Heart left ventricle (tissue), 16 donors: ENCODE data around the gene POU5F1. TPM values are rescaled to one million over a fixed set of nuclear protein-coding genes. Genes with fewer than 3 reads are reported as not detected.

Experiments used
- ATAC-seq, 4 donors: fragments of 200-7000 bp; cut with Tn5 transposase; one replicate each; pipeline ENCODE4 v1.9.1; 2020 to 2022; ENCODE audit warnings: moderate library complexity in 4 of 4, mild to moderate bottlenecking in 3 of 4, moderate number of reproducible peaks in 1 of 4
- DNase-seq, 5 donors: peaks; one replicate each; pipeline ENCODE4 v3.0.0-alpha.2; 2020
- H3K27ac ChIP-seq, 12 donors: fragments of 200-600 bp; sonication (generic) in 4 of 12; one replicate each; pipeline versions ENCODE4 v1.5.0 to v1.8.0; 2016 to 2022; ENCODE audit warnings: mild to moderate bottlenecking in 2 of 12
- H3K27me3 ChIP-seq, 9 donors: fragments of 200-600 bp; sonication (generic) in 2 of 9; one replicate each; pipeline versions ENCODE4 v1.5.1 to v1.8.0; 2016 to 2022; ENCODE audit warnings: mild to moderate bottlenecking in 3 of 9
- H3K36me3 ChIP-seq, 9 donors: fragments of 200-600 bp; sonication (generic) in 2 of 9; one replicate each; pipeline versions ENCODE4 v1.5.0 to v1.8.0; 2018 to 2022; ENCODE audit warnings: mild to moderate bottlenecking in 2 of 9
- H3K4me1 ChIP-seq, 12 donors: fragments of 200-600 bp; sonication (generic) in 4 of 12; one replicate each; pipeline versions ENCODE4 v1.5.0 to v1.8.0; 2016 to 2022; ENCODE audit warnings: mild to moderate bottlenecking in 3 of 12
- H3K4me3 ChIP-seq, 12 donors: fragments of 200-600 bp; sonication (generic) in 4 of 12; one replicate each; pipeline versions ENCODE4 v1.5.0 to v1.8.0; 2017 to 2022; ENCODE audit warnings: mild to moderate bottlenecking in 9 of 12, moderate library complexity in 4 of 12
- H3K9me3 ChIP-seq, 12 donors: fragments of 200-600 bp; sonication (generic) in 4 of 12; one replicate each; pipeline versions ENCODE4 v1.5.0 to v1.8.0; 2016 to 2022; ENCODE audit warnings: mild to moderate bottlenecking in 1 of 12
- POLR2A ChIP-seq, 2 donors: fragments of 450-650 bp; IDR thresholded peaks; one replicate each; pipeline ENCODE4 v1.6.1; 2017; ENCODE audit warnings: antibody characterized with exemption in 2 of 2, mild to moderate bottlenecking in 2 of 2, moderate library complexity in 2 of 2
- WGBS, 4 donors: extraction: QIAGEN DNeasy Blood & Tissue Kit in 2 of 4; methylation state at CpG; one replicate each; pipeline versions ENCODE4 v1.1.5 to v1.1.7; 2013 to 2018; 5-methylcytosine and 5-hydroxymethylcytosine counted together
- intact Hi-C, 10 donors: fragments of 100-400 bp; cut with DNase I; formaldehyde crosslinking; loops; one replicate each; pipeline versions ENCODE4 v1.11.1 to v1.14.2; 2022
- polyA plus RNA-seq, 2 donors: library from polyadenylated mRNA; stranded (reverse); fragments of 200-250 nt; gene quantifications; one replicate each; pipeline ENCODE4 v1.2.3, GENCODE V29; 2013
- total RNA-seq, 9 donors: library from RNA; depleted of rRNA in 2 of 9; stranded (reverse); fragments of >200 nt in 2 of 9; fragmentation: NEBNext Ultra II Directional in 3 of 9; extraction: Animal tissue kit (Norgen Biotek cat#: 25700) in 3 of 9; gene quantifications; one replicate each; pipeline versions ENCODE4 v1.1.0 to v1.2.4, GENCODE V29; 2016 to 2023
- TF ChIP-seq, protein P1 (sequence below), 12 donors: fragments of 200-600 bp; sonication (generic) in 4 of 12; IDR thresholded peaks; one replicate each; pipeline versions ENCODE4 v1.5.0 to v1.8.0; 2018 to 2022; ENCODE audit warnings: antibody characterized with exemption in 12 of 12, mild to moderate bottlenecking in 5 of 12
- donor health status: ischemic (EF 13 %, LVEDD 7.1; RV severe dilation, severe dysfunction).
- donor health status: healthy with polysubstance abuse.
- donor health status: DM: no; HTN: yes; CAD: no.
- donor health status: DM: no; HTN: no; CAD: no.
- donor health status: ischemic (EF 25% LVEDD 6.9; RV normal size, moderate dysfunction).
- donor health status: ischemic (EF 25% LVEDD 5.7; RV mildly dilated, moderate dysfunction).
- donor health status: healthy.
- donor health status: DM: yes; HTN: yes; CAD: no.
- donor health status: ischemic (EF 35%, LVEDD 5.7; RV mildly dilated, moderate dysfunction).
- donor health status: nonischemic (EF 11% LVEDD 7.7; RV severe dilation, severe dysfunction).
- donor health status: DM: yes; HTN: yes; CAD: no.
- donor health status: PGD.
- donor health status: ischemic (EF 29% LVEDD 5.4; RV normal size, mild dysfunction).
- donor health status: nonischemic (EF 23%, LVEDD 6.1; RV moderate dilation, normal function).

The POU5F1 gene
- total and polyA plus RNA-seq, 11 donors: 0.16 to 1.3 (median 0.52) TPM; not detected in 1

DNA sequence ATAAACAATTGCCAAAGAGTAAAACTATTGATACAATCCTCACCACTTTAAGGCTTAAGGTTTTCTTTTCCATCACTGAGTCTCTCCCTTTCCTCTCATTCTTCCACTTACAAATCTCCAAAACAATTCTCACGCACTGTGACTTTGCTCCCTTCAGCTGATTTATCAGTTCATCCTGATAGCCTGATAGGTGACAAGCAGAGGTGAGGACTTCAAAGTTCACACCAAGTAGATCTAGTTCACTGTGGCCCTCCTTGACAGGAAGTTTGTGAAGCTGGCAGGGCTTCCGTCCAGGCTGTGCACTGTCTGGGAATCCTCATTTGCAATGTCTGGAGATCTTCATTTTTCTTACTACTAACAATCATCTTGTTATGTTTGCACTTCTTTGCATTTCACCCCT, 35.2 kb upstream of the POU5F1 start:
- no peak for DNase-seq
- TF ChIP-seq, protein P1, sequence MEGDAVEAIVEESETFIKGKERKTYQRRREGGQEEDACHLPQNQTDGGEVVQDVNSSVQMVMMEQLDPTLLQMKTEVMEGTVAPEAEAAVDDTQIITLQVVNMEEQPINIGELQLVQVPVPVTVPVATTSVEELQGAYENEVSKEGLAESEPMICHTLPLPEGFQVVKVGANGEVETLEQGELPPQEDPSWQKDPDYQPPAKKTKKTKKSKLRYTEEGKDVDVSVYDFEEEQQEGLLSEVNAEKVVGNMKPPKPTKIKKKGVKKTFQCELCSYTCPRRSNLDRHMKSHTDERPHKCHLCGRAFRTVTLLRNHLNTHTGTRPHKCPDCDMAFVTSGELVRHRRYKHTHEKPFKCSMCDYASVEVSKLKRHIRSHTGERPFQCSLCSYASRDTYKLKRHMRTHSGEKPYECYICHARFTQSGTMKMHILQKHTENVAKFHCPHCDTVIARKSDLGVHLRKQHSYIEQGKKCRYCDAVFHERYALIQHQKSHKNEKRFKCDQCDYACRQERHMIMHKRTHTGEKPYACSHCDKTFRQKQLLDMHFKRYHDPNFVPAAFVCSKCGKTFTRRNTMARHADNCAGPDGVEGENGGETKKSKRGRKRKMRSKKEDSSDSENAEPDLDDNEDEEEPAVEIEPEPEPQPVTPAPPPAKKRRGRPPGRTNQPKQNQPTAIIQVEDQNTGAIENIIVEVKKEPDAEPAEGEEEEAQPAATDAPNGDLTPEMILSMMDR (IDR thresholded peaks at IDR 0.05): no peak
- TF ChIP-seq POLR2A (IDR thresholded peaks at IDR 0.05): no peak
- Histone ChIP-seq H3K9me3 (peaks cover 0 to 7% (median 0%) of the 10 kb centered on the region in 12 donors), H3K27ac (no peak overlapping the region), H3K4me3 (no peak overlapping the region), H3K36me3 (peaks cover 0 to 7% (median 0%) of the 10 kb centered on the region in 9 donors), H3K4me1 (peaks cover 0 to 43% (median 9%) of the 10 kb centered on the region in 12 donors), H3K27me3 (no peaks in the 10 kb centered on the region)
- WGBS, 4 donors: 81 to 88% (median 86%) methylated on average over 2 of the region's 2 CpGs
- intact Hi-C loops: loop anchor here in 1 of 10 donors (2.0 kb wide), 1 partner anchor 67 kb away; the partner anchor contains the start of gene HLA-C
- ATAC-seq: no peak

DNA sequence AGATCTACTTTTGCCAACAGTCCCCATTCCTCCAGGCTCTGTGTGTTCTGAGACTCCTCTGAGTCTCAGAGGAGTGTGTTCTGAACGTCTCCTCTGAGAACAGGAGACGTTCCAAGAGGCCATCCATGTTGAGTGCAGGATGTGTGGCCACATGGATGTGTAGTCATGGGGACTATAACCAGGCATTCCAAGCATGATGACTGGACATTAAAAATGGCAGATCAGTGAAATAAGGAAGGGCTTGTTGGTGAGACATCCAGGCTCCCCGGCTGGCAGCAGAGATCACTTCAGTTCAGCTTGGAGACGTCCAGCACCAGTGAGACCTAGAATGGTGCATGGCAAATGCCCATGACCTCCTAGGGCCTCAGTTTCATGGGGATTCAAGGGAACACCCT, 34.3 kb upstream of the POU5F1 start:
- WGBS, 4 donors: 79 to 88% (median 85%) methylated on average over 4 of the region's 4 CpGs

DNA sequence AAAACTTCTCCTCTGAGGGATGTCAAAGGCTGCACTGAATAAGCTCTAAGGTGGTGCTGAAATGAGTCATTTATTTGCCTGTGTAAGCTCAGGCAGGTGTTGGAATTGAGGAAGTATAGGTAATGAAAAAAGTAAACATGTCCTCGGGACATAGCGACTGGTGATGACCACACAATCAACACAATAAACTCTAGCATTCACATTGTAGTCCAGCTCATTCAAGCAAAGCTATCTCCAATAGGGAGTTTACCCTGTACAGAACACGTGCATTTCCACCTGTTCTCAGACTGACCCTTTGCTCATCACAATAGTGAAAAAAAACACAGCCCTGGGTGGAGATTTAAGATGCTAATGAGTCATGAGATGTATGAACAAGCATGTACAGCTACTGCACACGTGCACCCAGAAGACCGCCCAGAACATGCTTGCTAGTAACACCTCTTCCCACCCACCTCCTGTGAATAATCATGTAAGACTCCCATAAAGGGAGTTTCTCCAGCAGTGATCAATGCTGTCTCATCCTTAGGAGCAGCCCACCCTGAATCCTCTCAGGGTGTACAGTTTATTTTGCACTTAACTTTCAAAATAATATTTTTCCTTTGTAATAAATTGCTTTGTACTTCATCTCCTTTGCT, 33.0 kb upstream of the POU5F1 start:
- 51 to 63% (median 62%) methylated on average over 5 of the region's 5 CpGs for WGBS, 4 donors
- DNase-seq (no peak), ATAC-seq (peak in 3 of 4 donors; percentile 30 to 51 (median 42))
- Histone ChIP-seq H3K36me3 (peaks cover 0 to 9% (median 0%) of the 10 kb centered on the region in 9 donors), H3K27ac (peak overlapping the region in 11 of 12 donors; percentile 69 to 96 (median 81)), H3K4me3 (peak overlapping the region in 11 of 12 donors; percentile 0 to 60 (median 47)), H3K27me3 (no peaks in the 10 kb centered on the region), H3K4me1 (peaks cover 0 to 62% (median 12%) of the 10 kb centered on the region in 12 donors), H3K9me3 (peaks cover 0 to 16% (median 0%) of the 10 kb centered on the region in 12 donors)
- intact Hi-C loops: loop anchor here in 3 of 10 donors (5.0 kb wide), 3 partner anchors 64 to 149 kb away; partner anchors contain the start of gene HLA-C (in 1 of the 3)
- TF ChIP-seq, protein P1 (IDR thresholded peaks at IDR 0.05): no peak

More for the DNA sequence above, 34.3 kb upstream of the POU5F1 start:
- Histone ChIP-seq H3K27ac (peak overlapping the region in 11 of 12 donors; percentile 69 to 96 (median 81)), H3K27me3 (no peaks in the 10 kb centered on the region), H3K4me1 (peaks cover 0 to 50% (median 9%) of the 10 kb centered on the region in 12 donors), H3K9me3 (peaks cover 0 to 14% (median 0%) of the 10 kb centered on the region in 12 donors), H3K36me3 (peaks cover 0 to 9% (median 0%) of the 10 kb centered on the region in 9 donors), H3K4me3 (peak overlapping the region in 2 of 12 donors; percentile 52 to 53)
- ATAC-seq: no peak
- DNase-seq: no peak
- intact Hi-C loops: loop anchor here in 4 of 10 donors (2.0 to 5.0 kb wide), 4 partner anchors 63 to 148 kb away; partner anchors contain the start of gene HLA-C (in 2 of the 4)
- TF ChIP-seq, protein P1 (IDR thresholded peaks at IDR 0.05): no peak
- TF ChIP-seq POLR2A (IDR thresholded peaks at IDR 0.05): no peak
